Activated T-cell treated with anti-CD3 and anti-CD28 coated beads, Interleukin-2, amount 50 U/mL, for 1 hour (primary cell): ENCODE data around the gene SLC6A20.

Experiments
- DNase-seq: peaks from one replicate; pipeline ENCODE4 v3.0.0-alpha.2; 2020

The SLC6A20 gene

GRCh38 chr3:45712434-45713110 is 83.8 kb downstream of the SLC6A20 start:
- no peak for DNase-seq

- DNase-seq, result no peak
Observed at GRCh38 chr3:45711931-45712330, 84.4 kb downstream of the SLC6A20 start.

- no peak for DNase-seq
Observed at GRCh38 chr3:45705839-45706808, 90.2 kb downstream of the SLC6A20 start.
